ENCODE results near the gene NUPR2.
"Not testable (repeated sequence)": the region's sequence is repeated elsewhere in the genome, so short reads cannot be mapped to it uniquely, and the experiment has no call there.

Gene NUPR2

DNA sequence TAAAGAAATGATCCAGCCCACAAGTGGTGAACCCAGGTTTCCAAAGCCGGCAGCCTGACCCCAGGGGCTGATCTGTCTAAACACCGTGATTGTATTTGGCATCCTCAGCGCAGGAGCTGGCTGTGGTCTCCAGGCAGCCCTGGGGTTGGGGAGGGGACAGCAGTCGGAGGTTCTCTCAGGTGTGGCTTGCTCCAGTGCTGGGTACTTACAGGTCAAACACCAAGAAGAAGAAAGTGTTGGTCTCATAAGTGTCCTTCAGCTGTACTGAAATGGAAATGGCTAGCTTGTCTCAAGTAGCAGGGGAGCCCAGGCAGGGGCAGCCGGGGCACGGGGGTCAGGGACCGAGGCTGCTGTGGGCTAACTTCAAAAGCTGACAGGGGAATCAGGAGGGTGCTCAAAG, 29.5 kb downstream of the NUPR2 start:
- no peak for DNase-seq (ENCODE audit: low spot score)

DNA sequence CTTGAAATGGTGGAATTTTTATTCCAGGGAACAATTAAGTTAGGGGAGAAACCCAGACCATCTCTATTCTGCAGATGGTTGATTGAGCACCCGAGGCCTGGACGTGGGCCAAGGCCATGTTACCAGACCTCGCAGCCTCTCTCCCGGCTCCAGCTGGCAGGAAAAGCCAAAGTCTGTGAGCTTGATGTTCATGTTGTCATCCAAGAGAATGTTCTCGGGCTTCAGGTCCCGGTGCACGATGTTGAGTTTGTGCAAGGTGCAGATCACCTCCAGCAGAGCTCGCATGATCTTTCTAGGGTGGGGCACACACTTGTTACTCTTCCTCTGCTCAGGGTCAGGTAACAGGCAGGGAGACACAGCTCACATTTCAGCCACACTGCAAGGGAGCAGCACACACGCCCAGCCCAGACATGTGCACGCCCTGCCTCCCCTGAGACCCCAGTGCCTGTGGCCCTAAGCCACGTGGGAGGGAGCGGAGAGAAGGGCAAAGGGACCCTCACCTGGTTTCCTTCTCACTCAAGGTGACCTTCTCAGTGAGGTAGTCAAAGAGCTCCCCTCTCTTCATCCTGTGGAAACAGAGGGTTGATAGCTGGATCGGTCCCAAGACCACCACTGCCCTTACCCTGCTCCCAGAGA, 32.9 kb downstream of the NUPR2 start:
- no peak for DNase-seq (ENCODE audit: low spot score)

DNA sequence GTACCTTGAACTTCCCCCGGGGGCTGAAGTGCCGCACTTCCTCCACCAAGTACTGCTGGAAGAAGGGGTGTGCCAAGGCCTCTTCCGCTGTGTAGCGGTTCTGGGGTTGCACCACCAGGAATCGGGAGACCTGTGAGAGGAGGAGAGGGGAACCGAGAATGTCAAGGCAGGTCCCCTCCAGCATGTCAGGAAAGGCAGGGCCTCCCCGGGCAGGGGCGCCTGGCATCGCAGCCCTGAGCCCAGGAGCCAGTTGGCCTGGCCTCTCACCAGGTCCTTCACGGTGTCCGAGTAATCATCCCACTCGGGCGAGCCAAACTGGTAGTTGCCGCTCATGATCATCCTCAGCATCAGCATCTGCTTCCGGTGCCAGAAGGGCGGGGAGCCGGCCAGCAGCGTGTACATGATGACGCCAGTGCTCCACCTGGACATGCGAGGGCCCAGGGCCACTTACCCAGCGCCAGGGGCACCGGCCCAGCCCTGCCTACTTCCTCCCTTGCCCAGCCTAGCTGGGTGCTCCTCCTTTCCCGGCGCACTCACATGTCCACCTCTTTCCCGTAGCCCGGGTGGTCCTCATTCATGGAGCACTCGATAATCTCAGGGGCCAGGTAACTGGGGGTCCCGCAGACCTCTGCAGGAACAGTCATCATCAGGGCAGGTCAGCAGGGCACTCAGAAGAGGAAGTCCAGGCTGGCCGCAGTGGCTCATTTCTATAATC, 34.4 kb downstream of the NUPR2 start:
- no peak for DNase-seq (ENCODE audit: low spot score)

DNA sequence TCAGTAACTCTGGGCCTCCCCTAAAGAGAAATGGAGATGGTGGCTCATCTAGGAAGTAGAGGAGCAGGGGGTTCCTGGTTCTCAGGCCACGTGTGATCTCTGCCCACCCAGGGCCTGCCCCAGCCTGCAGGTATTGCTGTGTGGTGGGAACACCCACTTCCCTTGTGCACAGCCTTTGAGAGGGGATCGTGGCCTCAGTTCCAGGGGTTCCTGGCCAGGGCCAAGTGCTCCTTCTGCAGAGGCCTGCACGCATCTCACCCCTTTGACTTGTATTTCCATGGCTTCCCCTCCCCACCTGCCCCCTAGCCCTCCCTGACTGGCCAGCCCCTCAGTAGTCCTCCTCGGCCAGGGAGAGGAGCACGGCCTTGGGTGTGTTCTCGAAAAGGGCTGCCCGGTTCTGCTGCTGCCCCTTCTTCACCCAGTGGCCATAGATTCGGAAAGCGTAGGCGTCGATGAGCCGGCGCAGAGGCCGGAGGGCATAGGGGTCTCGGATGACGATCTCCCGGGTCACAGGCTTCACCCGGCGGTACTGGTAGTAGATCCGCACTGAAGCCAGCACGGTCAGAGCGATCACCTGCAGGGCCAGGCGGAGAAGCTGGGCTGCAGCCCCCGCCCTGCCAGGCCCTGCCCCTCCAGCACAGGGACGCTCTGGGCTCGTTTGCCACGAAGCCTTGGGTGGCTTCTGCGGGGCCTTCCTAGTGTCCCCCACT, 35.3 kb downstream of the NUPR2 start:
- not testable (repeated sequence) for DNase-seq (ENCODE audit: low spot score)

DNA sequence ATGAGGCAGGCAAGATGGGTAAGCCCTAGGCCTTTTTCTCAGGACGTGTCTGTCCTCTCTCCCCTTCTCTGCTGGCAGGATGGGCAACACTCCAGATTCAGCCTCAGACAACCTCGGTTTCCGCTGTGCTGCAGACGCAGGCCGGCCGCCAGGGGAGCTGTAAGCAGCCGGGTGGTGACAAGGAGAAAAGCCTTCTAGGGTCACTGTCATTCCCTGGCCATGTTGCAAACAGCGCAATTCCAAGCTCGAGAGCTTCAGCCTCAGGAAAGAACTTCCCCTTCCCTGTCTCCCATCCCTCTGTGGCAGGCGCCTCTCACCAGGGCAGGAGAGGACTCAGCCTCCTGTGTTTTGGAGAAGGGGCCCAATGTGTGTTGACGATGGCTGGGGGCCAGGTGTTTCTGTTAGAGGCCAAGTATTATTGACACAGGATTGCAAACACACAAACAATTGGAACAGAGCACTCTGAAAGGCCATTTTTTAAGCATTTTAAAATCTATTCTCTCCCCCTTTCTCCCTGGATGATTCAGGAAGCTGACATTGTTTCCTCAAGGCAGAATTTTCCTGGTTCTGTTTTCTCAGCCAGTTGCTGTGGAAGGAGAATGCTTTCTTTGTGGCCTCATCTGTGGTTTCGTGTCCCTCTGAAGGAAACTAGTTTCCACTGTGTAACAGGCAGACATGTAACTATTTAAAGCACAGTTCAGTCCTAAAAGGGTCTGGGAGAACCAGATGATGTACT, 36.6 kb downstream of the NUPR2 start:
- DNase-seq (ENCODE audit: low spot score): peak; percentile 79

DNA sequence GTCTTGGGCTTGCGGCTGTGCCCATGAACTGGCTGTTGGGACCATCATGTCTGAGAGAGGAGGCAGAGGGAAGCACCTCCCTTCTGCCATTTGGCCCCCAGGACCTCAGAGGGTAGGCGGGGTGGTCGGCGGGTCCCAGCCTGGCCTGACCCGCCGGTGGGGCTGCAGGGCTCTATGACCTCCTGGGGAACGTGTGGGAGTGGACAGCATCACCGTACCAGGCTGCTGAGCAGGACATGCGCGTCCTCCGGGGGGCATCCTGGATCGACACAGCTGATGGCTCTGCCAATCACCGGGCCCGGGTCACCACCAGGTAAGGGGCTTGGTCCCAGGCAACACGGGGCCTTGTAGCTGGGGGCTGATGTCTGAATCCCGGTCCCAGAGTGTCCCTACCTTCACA, 38.0 kb downstream of the NUPR2 start:
- no peak for DNase-seq (ENCODE audit: low spot score)

DNA sequence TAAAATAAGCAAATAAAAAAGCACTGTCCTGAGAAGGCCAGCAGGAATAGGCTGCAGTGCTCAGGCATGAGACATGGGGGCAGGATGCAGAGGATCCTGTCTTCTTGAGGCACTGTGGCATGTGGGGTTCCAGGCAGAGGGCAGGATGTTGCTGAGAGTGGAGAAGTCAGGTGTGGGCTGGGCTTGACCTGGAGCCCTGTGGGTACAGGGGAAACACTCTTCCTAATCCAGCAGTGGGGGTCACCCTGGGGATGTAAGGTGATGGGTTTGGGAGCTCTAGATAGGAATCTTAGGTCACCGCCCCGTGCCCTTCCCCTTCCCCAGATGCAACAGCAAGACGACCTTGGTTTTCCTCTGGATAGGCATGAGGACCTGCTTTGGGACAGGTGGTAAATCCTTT, 38.5 kb downstream of the NUPR2 start:
- no peak for DNase-seq (ENCODE audit: low spot score)

DNA sequence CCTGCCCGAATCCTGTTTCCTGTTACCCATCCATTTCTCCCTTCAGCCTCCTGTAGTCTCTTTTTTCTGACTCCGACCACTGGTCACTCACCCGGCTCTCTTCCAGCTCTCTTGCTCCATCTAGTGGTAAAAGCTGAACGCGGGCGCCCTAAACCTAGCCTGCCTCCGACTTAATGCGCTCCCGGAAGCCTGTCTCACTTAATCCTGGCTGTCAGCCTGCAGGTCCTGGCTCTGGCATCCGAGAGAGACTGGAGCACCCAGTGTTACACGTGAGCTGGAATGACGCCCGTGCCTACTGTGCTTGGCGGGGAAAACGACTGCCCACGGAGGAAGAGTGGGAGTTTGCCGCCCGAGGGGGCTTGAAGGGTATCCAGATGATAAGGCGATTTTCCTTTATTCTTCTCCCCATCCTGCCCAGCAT, 41.8 kb downstream of the NUPR2 start:
- DNase-seq (ENCODE audit: low spot score): peak; percentile 82

DNA sequence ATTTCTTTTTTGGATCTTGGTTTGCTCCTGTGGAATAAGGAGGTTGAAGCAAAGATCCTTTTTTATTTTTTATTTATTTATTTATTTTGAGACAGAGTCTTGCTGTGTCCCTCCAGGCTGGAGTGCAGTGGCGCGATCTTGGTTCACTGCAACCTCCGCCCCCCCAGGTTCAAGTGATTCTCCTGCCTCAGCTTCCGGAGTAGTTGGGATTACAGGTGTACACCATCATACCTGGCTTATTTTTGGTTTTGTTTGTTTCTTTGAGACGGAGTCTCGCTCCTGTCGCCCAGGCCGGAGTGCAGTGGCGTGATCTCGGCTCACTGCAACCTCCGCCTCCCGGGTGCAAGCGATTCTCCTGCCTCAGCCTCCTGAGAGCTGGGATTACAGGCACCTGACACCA, 49.8 kb downstream of the NUPR2 start:
- DNase-seq (ENCODE audit: low spot score): not testable (repeated sequence)
